CD14-positive monocyte (primary cell): Measurements from ENCODE around the gene ZNF132. TPM values are rescaled to one million over a fixed set of nuclear protein-coding genes. Genes with fewer than 3 reads are reported as not detected.
"Not testable (repeated sequence)": the region's sequence is repeated elsewhere in the genome, so short reads cannot be mapped to it uniquely, and the experiment has no call there.

Experiments
- DNase-seq, 3 donors: peaks; one replicate each; pipeline ENCODE4 v3.0.0-alpha.2; 2011 to 2022
- H2AFZ ChIP-seq: 2 replicates; pipeline ENCODE4 v1.6.0; 2012; ENCODE audit warnings: mild to moderate bottlenecking, low read depth, low read length, inconsistent platforms; ENCODE audit not compliant: insufficient read depth, poor library complexity, severe bottlenecking
- H3K27ac ChIP-seq, 2 donors: 1 replicate in 1 of 2; 2 replicates in 1 of 2; pipeline ENCODE4 v1.5.1; 2012 to 2013; ENCODE audit warnings: low read length in 2 of 2, control low read depth in 1 of 2, inconsistent platforms in 1 of 2, low read depth in 1 of 2, mild to moderate bottlenecking in 1 of 2
- H3K27me3 ChIP-seq, 2 donors: one replicate each; pipeline versions ENCODE4 v1.6.0 to v1.6.1; 2011 to 2013; ENCODE audit warnings: low read length in 2 of 2; ENCODE audit not compliant: control insufficient read depth in 2 of 2, insufficient read depth in 2 of 2
- H3K36me3 ChIP-seq, 2 donors: replicated peaks in 1 of 2; 1 replicate in 1 of 2; 2 replicates in 1 of 2; pipeline versions ENCODE4 v1.5.1 to v1.6.1; 2012 to 2013; ENCODE audit warnings: low read length in 2 of 2, control low read depth in 1 of 2, inconsistent platforms in 1 of 2, mild to moderate bottlenecking in 1 of 2; ENCODE audit not compliant: insufficient read depth in 2 of 2, control insufficient read depth in 1 of 2
- H3K4me1 ChIP-seq, 2 donors: 1 replicate in 1 of 2; 2 replicates in 1 of 2; pipeline versions ENCODE4 v1.5.1 to v1.6.1; 2012 to 2013; ENCODE audit warnings: low read length in 2 of 2, control low read depth in 1 of 2, inconsistent platforms in 1 of 2, mild to moderate bottlenecking in 1 of 2, moderate library complexity in 1 of 2; ENCODE audit not compliant: insufficient read depth in 2 of 2, control insufficient read depth in 1 of 2
- H3K4me2 ChIP-seq: replicated peaks from 2 replicates; pipeline ENCODE3; 2012; ENCODE audit warnings: low read length, moderate library complexity, mild to moderate bottlenecking; ENCODE audit not compliant: poor library complexity, severe bottlenecking; ENCODE audit errors: extremely low read depth
- H3K4me3 ChIP-seq, 3 experiments: fragments of 200-600 bp in 1 of 3; sonication (generic) in 1 of 3; replicated peaks in 1 of 3; 1 replicate in 2 of 3; 2 replicates in 1 of 3; pipeline ENCODE4 v1.5.1; 2011 to 2013; ENCODE audit warnings: low read length in 3 of 3, mild to moderate bottlenecking in 3 of 3, control low read depth in 2 of 3, low read depth in 2 of 3, inconsistent platforms in 1 of 3, moderate library complexity in 1 of 3
- H3K79me2 ChIP-seq: 2 replicates; pipeline ENCODE4 v1.6.0; 2012; ENCODE audit warnings: mild to moderate bottlenecking, control low read depth, inconsistent platforms, low read length, moderate library complexity; ENCODE audit not compliant: insufficient read depth
- H3K9ac ChIP-seq: 2 replicates; pipeline ENCODE4 v1.6.0; 2017; ENCODE audit warnings: low read length, mild to moderate bottlenecking; ENCODE audit not compliant: insufficient read depth, poor library complexity, severe bottlenecking
- H3K9me3 ChIP-seq, 2 donors: replicated peaks in 1 of 2; 1 replicate in 1 of 2; 2 replicates in 1 of 2; pipeline versions ENCODE4 v1.5.1 to v1.6.1; 2012 to 2013; ENCODE audit warnings: low read length in 2 of 2, control low read depth in 1 of 2; ENCODE audit not compliant: control insufficient read depth in 1 of 2, insufficient read depth in 1 of 2
- H4K20me1 ChIP-seq: 2 replicates; pipeline ENCODE4 v1.6.0; 2012; ENCODE audit warnings: mild to moderate bottlenecking, low read length, control low read depth, moderate library complexity; ENCODE audit not compliant: insufficient read depth
- H3K27ac Mint-ChIP-seq, 7 donors: one replicate each; pipeline ENCODE4 v1.8.0; 2020; ENCODE audit warnings: mild to moderate bottlenecking in 7 of 7, mixed read lengths in 7 of 7, moderate library complexity in 6 of 7, inconsistent platforms in 2 of 7
- H3K27me3 Mint-ChIP-seq, 3 donors: one replicate each; pipeline ENCODE4 v1.8.0; 2021 to 2022; ENCODE audit warnings: low read depth in 3 of 3, mild to moderate bottlenecking in 3 of 3, mixed read lengths in 3 of 3, moderate library complexity in 3 of 3, inconsistent platforms in 1 of 3
- H3K36me3 Mint-ChIP-seq, 2 donors: one replicate each; pipeline ENCODE4 v1.8.0; 2020; ENCODE audit warnings: mixed read lengths in 2 of 2, inconsistent platforms in 1 of 2, mild to moderate bottlenecking in 1 of 2
- H3K4me1 Mint-ChIP-seq: one replicate; pipeline ENCODE4 v1.8.0; 2020; ENCODE audit warnings: mild to moderate bottlenecking, mixed read lengths
- H3K4me3 Mint-ChIP-seq, 2 donors: one replicate each; pipeline ENCODE4 v1.8.0; 2020; ENCODE audit warnings: mild to moderate bottlenecking in 2 of 2, mixed read lengths in 2 of 2, moderate library complexity in 1 of 2
- H3K9me3 Mint-ChIP-seq, 7 donors: one replicate each; pipeline ENCODE4 v1.8.0; 2020 to 2022; ENCODE audit warnings: mixed read lengths in 7 of 7, mild to moderate bottlenecking in 6 of 7, moderate library complexity in 6 of 7, inconsistent platforms in 2 of 7
- CTCF ChIP-seq: fragments of 200-600 bp; IDR thresholded peaks from one replicate; pipeline ENCODE4 v1.8.0; 2022; ENCODE audit warnings: antibody characterized with exemption, mild to moderate bottlenecking
- WGBS: methylation state at CpG from one replicate; pipeline ENCODE4 v1.1.5; 2013; ENCODE audit warnings: missing lambda C conversion rate; ENCODE audit not compliant: insufficient coverage; 5-methylcytosine and 5-hydroxymethylcytosine counted together
- intact Hi-C, 2 donors: fragments of 100-400 bp; cut with micrococcal nuclease; formaldehyde crosslinking; loops; one replicate each; pipeline versions ENCODE4 v1.15.0 to v1.15.1; 2023
- polyA plus RNA-seq, 3 donors: library from polyadenylated mRNA; depleted of rRNA in 1 of 3; unstranded in 2 of 3; stranded (reverse) in 1 of 3; fragments of 300-500 nt in 2 of 3; fragments of >200 nt in 1 of 3; fragmentation: Illumina TruSeq in 2 of 3; gene quantifications; 1 replicate in 2 of 3; 2 replicates in 1 of 3; pipeline ENCODE4 v1.2.3, GENCODE V29; 2012 to 2021

The ZNF132 gene
- polyA plus RNA-seq, 3 donors, result 0.40 to 0.92 (median 0.75) TPM

- no peak overlapping the region for H3K27ac Mint-ChIP-seq
- peaks cover 0 to 3% (median 0%) of the 10 kb centered on the region in 7 donors for H3K9me3 Mint-ChIP-seq
- peaks cover 0 to 8% (median 2%) of the 10 kb centered on the region in 3 donors for H3K27me3 Mint-ChIP-seq
- no peaks in the 10 kb centered on the region for H3K9me3 ChIP-seq
- no peaks in the 10 kb centered on the region for H3K27me3 ChIP-seq
- no peak overlapping the region for H3K4me3 Mint-ChIP-seq
- H3K36me3 Mint-ChIP-seq, result peaks cover 33 to 38% of the 10 kb centered on the region in 2 donors
- peaks cover 14 to 21% of the 10 kb centered on the region in 2 donors for H3K4me1 ChIP-seq
- H3K4me1 Mint-ChIP-seq, result peaks cover 18% of the 10 kb centered on the region
- no peak overlapping the region for H3K4me3 ChIP-seq
- peaks cover 31 to 34% of the 10 kb centered on the region in 2 donors for H3K36me3 ChIP-seq
- no peak overlapping the region for H3K4me2 ChIP-seq
- no peak overlapping the region for H3K9ac ChIP-seq
- H3K79me2 ChIP-seq, result no peaks in the 10 kb centered on the region
- DNase-seq, result no peak
- intact Hi-C loops, result no loop called here
- TF ChIP-seq CTCF, result no peak
- H3K27ac ChIP-seq, result no peak overlapping the region
- H2AFZ ChIP-seq, result no peak overlapping the region
- H4K20me1 ChIP-seq, result no peaks in the 10 kb centered on the region
These were observed 33.8 kb upstream of the ZNF132 start for GRCh38 chr19:58473775-58474174.

- Histone ChIP-seq H3K4me3 (no peak overlapping the region), H3K27ac (no peak overlapping the region), H3K4me2 (no peak overlapping the region), H3K27me3 (no peaks in the 10 kb centered on the region), H3K9me3 (no peaks in the 10 kb centered on the region), H3K9ac (no peak overlapping the region), H2AFZ (no peak overlapping the region), H3K36me3 (peaks cover 31 to 34% of the 10 kb centered on the region in 2 donors), H3K4me1 (peaks cover 25 to 33% of the 10 kb centered on the region in 2 donors), H3K79me2 (peaks cover 15% of the 10 kb centered on the region), H4K20me1 (no peaks in the 10 kb centered on the region)
- peaks cover 33 to 38% of the 10 kb centered on the region in 2 donors for H3K36me3 Mint-ChIP-seq
- WGBS, result 97% methylated on average over 37 of the region's 39 CpGs
- peaks cover 28% of the 10 kb centered on the region for H3K4me1 Mint-ChIP-seq
- peaks cover 0 to 3% (median 0%) of the 10 kb centered on the region in 7 donors for H3K9me3 Mint-ChIP-seq
- no peak overlapping the region for H3K4me3 Mint-ChIP-seq
- H3K27me3 Mint-ChIP-seq, result peaks cover 0 to 3% (median 2%) of the 10 kb centered on the region in 3 donors
- intact Hi-C loops, result no loop called here
- TF ChIP-seq CTCF, result no peak
- H3K27ac Mint-ChIP-seq, result no peak overlapping the region
- DNase-seq, result no peak
These were observed 31.8 kb upstream of the ZNF132 start for GRCh38 chr19:58471736-58472135.

DNA sequence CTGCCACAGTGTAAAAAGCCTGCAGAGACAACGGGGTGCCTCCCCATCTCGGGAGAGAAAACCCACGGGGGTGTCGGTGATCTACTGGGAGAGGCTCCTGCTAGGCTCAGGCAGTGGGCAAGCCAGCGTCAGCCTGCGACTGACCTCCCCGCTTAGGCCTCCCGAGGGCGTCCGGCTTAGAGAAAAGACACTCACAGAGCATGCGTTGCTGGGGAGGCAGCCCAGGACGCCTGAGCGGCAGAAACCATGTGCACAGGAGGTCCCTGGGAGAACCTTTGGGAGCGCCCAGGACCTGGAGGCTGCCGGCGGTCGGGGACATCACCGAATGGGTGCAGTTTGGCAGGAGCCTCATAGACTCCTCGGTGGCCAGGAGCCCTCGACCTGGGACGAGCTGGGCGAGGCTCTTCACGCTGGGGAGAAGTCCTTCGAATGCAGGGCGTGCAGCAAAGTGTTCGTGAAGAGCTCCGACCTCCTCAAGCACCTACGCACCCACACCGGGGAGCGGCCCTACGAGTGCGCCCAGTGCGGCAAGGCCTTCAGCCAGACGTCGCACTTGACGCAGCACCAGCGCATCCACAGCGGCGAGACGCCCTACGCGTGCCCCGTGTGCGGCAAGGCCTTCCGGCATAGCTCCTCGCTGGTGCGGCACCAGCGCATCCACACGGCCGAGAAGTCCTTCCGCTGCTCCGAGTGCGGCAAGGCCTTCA is 31.0 kb upstream of the ZNF132 start:
- H3K4me3 Mint-ChIP-seq, H3K27me3 Mint-ChIP-seq, intact Hi-C loops, H3K27ac Mint-ChIP-seq, H3K27ac ChIP-seq, H3K9ac ChIP-seq, H4K20me1 ChIP-seq, H3K4me2 ChIP-seq, H3K27me3 ChIP-seq, H3K4me3 ChIP-seq, DNase-seq, H3K9me3 ChIP-seq, H3K9me3 Mint-ChIP-seq, H2AFZ ChIP-seq: not testable (repeated sequence)
- Mint-ChIP-seq H3K36me3 (peaks cover 33 to 38% of the 10 kb centered on the region in 2 donors), H3K4me1 (peaks cover 29% of the 10 kb centered on the region)
- Histone ChIP-seq H3K36me3 (peaks cover 31 to 34% of the 10 kb centered on the region in 2 donors), H3K79me2 (peaks cover 15% of the 10 kb centered on the region), H3K4me1 (peaks cover 25 to 32% of the 10 kb centered on the region in 2 donors)
- over 99% methylated on average over 14 of the region's 53 CpGs for WGBS
